NCI-H1105 (cell line): Measurements from ENCODE around the gene NAALADL2.

ENCODE experiments used
- DNase-seq: peaks from one replicate; lab custom pipeline; 2025; lab: John Stamatoyannopoulos, UW

The NAALADL2 gene

GRCh38 chr3:175200391-175201095 lies 341.4 kb downstream of the NAALADL2 start:
- no peak for DNase-seq

GRCh38 chr3:175207361-175207760 lies 348.2 kb downstream of the NAALADL2 start:
- no peak for DNase-seq

- DNase-seq, result no peak
Observed at GRCh38 chr3:175208326-175208725, 349.2 kb downstream of the NAALADL2 start.

- no peak for DNase-seq
Observed at GRCh38 chr3:175211466-175211865, 352.3 kb downstream of the NAALADL2 start.

GRCh38 chr3:175212896-175213295 lies 353.8 kb downstream of the NAALADL2 start:
- DNase-seq, result no peak

- no peak for DNase-seq
Observed at GRCh38 chr3:175214216-175214615, 355.1 kb downstream of the NAALADL2 start.

GRCh38 chr3:175215833-175216232 lies 356.7 kb downstream of the NAALADL2 start:
- DNase-seq, result no peak

GRCh38 chr3:175222356-175222755 lies 363.2 kb downstream of the NAALADL2 start:
- DNase-seq, result no peak

- peak; percentile 69 for DNase-seq
Observed at GRCh38 chr3:175224051-175224450, 364.9 kb downstream of the NAALADL2 start.

- no peak for DNase-seq
Observed at GRCh38 chr3:175226444-175226843, 367.3 kb downstream of the NAALADL2 start.

GRCh38 chr3:175227126-175227525 lies 368.0 kb downstream of the NAALADL2 start:
- no peak for DNase-seq

GRCh38 chr3:175233957-175234940 lies 375.1 kb downstream of the NAALADL2 start:
- DNase-seq, result no peak

GRCh38 chr3:175238801-175239200 lies 379.7 kb downstream of the NAALADL2 start:
- peak; percentile 83 for DNase-seq

GRCh38 chr3:175240921-175241320 lies 381.8 kb downstream of the NAALADL2 start:
- DNase-seq, result no peak

GRCh38 chr3:175242243-175242642 lies 383.1 kb downstream of the NAALADL2 start:
- no peak for DNase-seq

- DNase-seq, result no peak
Observed at GRCh38 chr3:175246234-175246633, 387.1 kb downstream of the NAALADL2 start.

- DNase-seq, result no peak
Observed at GRCh38 chr3:175246766-175247165, 387.6 kb downstream of the NAALADL2 start.

- no peak for DNase-seq
Observed at GRCh38 chr3:175247629-175248028, 388.5 kb downstream of the NAALADL2 start.

- no peak for DNase-seq
Observed at GRCh38 chr3:175248832-175249231, 389.7 kb downstream of the NAALADL2 start.

- no peak for DNase-seq
Observed at GRCh38 chr3:175255698-175256097, 396.6 kb downstream of the NAALADL2 start.

- no peak for DNase-seq
Observed at GRCh38 chr3:175257123-175257522, 398.0 kb downstream of the NAALADL2 start.

GRCh38 chr3:175258763-175259162 lies 399.6 kb downstream of the NAALADL2 start:
- DNase-seq, result no peak
